ENCODE measurements around the gene SH3GL2.

SH3GL2 gene

DNA sequence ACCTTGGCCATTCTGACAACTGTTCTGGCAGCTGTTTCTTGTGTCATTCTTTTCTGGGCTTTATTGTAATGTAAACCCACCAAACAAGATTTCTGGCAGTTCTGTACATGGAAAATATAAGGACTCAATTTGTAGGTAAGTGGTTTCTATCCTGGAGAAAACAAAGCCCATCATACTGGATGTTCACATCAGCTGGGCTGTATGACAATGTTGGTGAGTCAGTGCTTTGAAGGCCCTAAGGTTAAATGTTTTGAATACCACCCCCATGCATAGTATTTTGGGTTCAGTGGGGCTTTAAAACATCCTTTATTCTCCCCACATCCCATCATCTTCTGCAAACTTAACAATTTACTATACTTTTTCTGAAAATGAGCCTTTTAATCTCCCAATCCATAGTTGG, 52.5 kb downstream of the SH3GL2 start:
- peak overlapping the region; percentile 56 for H4K8ac ChIP-seq (ENCODE audit: low read depth, low read length)
- H2BK5ac ChIP-seq (ENCODE audit: low read length), result no peak overlapping the region
- no peak overlapping the region for H3K9ac ChIP-seq (ENCODE audit: low read length)
- no peak overlapping the region for H4K5ac ChIP-seq (ENCODE audit: low read length)
- no peak overlapping the region for H3K4me2 ChIP-seq (ENCODE audit: low read length)
- no peak overlapping the region for H2BK120ac ChIP-seq (ENCODE audit: low read depth, low read length)
- no peaks in the 10 kb centered on the region for H3K79me2 ChIP-seq (ENCODE audit: control insufficient read depth, insufficient read depth, low read length)
- H3K27me3 ChIP-seq (ENCODE audit: insufficient read depth, low read length, poor library complexity), result no peaks in the 10 kb centered on the region
- peak; percentile 25 for DNase-seq
- H3K36me3 ChIP-seq (ENCODE audit: control insufficient read depth, insufficient read depth, low read length), result no peaks in the 10 kb centered on the region
- no peak overlapping the region for H2AK5ac ChIP-seq (ENCODE audit: low read length)
- no peak overlapping the region for H3K4me3 ChIP-seq (ENCODE audit: low read length)
- H3K27ac ChIP-seq (ENCODE audit: low read depth, low read length), result no peak overlapping the region
- H3K18ac ChIP-seq (ENCODE audit: low read length), result no peak overlapping the region
- no peak overlapping the region for H2BK15ac ChIP-seq (replicated peaks; ENCODE audit: low read depth)
- peaks cover 3% of the 10 kb centered on the region for H3K4me1 ChIP-seq (ENCODE audit: control insufficient read depth, low read depth, low read length)
- H3K4ac ChIP-seq (ENCODE audit: low read depth, low read length), result no peak overlapping the region
- no peaks in the 10 kb centered on the region for H3K79me1 ChIP-seq (ENCODE audit: low read length)
- no peak overlapping the region for H3K56ac ChIP-seq (ENCODE audit: low read length)
- H3K23ac ChIP-seq (ENCODE audit: low read length), result no peak overlapping the region

DNA sequence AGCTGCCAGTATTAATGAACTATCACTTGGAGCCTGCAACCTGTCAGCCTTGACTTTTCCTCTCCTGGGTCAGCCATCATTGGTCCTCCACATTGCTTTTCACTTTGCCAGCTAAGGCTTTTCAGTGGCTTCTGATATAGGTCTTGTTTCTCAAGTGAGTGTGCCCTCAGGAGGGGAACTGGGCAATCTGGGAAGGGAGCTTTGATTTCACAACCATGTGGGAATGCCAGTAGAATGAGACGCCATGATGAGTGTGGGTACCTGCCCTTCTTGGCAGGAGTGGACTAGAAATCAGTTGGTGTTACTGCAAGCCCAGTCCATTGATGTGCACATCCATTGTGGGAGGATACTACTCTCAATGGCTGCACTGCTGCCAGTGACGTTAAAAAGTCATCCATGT, 54.1 kb downstream of the SH3GL2 start:
- Histone ChIP-seq H3K23ac (ENCODE audit: low read length) (no peak overlapping the region), H2AK5ac (ENCODE audit: low read length) (no peak overlapping the region), H3K9ac (ENCODE audit: low read length) (no peak overlapping the region), H3K4me1 (ENCODE audit: control insufficient read depth, low read depth, low read length) (peaks cover 3% of the 10 kb centered on the region), H2BK5ac (ENCODE audit: low read length) (no peak overlapping the region), H4K8ac (ENCODE audit: low read depth, low read length) (no peak overlapping the region), H3K27me3 (ENCODE audit: insufficient read depth, low read length, poor library complexity) (no peaks in the 10 kb centered on the region), H3K79me1 (ENCODE audit: low read length) (no peaks in the 10 kb centered on the region), H3K27ac (ENCODE audit: low read depth, low read length) (no peak overlapping the region), H3K4me3 (ENCODE audit: low read length) (no peak overlapping the region), H2BK120ac (ENCODE audit: low read depth, low read length) (no peak overlapping the region), H3K4me2 (ENCODE audit: low read length) (no peak overlapping the region), H3K18ac (ENCODE audit: low read length) (no peak overlapping the region), H2BK15ac (replicated peaks; ENCODE audit: low read depth) (no peak overlapping the region), H3K56ac (ENCODE audit: low read length) (no peak overlapping the region), H3K4ac (ENCODE audit: low read depth, low read length) (no peak overlapping the region), H4K5ac (ENCODE audit: low read length) (no peak overlapping the region), H3K79me2 (ENCODE audit: control insufficient read depth, insufficient read depth, low read length) (no peaks in the 10 kb centered on the region), H3K36me3 (ENCODE audit: control insufficient read depth, insufficient read depth, low read length) (no peaks in the 10 kb centered on the region)
- DNase-seq, result no peak
- WGBS (ENCODE audit: extremely low coverage, insufficient coverage, low lambda C conversion rate), result no CpG with 5 or more reads among the region's 2 CpGs

DNA sequence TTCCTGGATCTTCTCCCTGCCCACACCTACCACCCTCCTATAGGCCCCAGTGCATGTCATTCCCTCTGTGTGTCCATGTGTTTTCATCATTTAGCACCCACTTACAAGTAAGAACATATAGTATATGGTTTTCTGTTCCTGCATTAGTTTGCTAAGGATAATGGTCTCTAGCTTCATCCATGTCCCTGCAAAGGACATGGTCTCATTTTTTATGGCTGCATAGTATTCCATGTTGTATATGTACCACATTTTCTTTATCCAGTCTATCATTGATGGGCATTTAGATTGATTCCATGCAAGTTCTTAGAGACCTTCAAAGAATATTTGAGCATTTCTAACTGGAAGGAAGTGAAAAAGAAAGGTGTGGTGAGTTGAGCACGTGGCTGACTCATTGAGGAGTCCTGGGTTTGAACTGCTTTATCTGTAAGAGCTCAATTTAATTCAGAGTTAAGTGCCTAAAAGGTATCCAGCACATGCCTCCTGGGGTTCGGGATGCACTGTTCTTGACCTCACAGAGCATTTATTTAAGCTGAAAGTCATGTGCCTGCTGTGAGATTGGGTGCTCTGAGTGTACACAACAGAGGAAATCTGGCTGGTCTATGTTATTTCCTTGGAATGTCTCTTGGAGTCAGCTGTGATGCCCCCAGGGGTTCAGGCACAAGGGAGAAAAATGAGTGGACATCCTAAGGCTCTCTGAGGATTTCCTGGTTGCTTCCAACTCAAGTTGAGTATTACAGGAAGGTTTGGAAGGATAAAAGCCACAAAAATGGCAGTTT, 56.4 kb downstream of the SH3GL2 start:
- Histone ChIP-seq H2BK120ac (ENCODE audit: low read depth, low read length) (no peak overlapping the region), H3K79me1 (ENCODE audit: low read length) (no peaks in the 10 kb centered on the region), H2AK5ac (ENCODE audit: low read length) (no peak overlapping the region), H3K4me1 (ENCODE audit: control insufficient read depth, low read depth, low read length) (peaks cover 3% of the 10 kb centered on the region), H3K23ac (ENCODE audit: low read length) (no peak overlapping the region), H3K4ac (ENCODE audit: low read depth, low read length) (no peak overlapping the region), H3K27ac (ENCODE audit: low read depth, low read length) (no peak overlapping the region), H3K18ac (ENCODE audit: low read length) (no peak overlapping the region), H4K8ac (ENCODE audit: low read depth, low read length) (no peak overlapping the region), H3K4me2 (ENCODE audit: low read length) (no peak overlapping the region), H2BK5ac (ENCODE audit: low read length) (no peak overlapping the region), H3K4me3 (ENCODE audit: low read length) (no peak overlapping the region), H3K9ac (ENCODE audit: low read length) (no peak overlapping the region), H4K5ac (ENCODE audit: low read length) (no peak overlapping the region), H3K36me3 (ENCODE audit: control insufficient read depth, insufficient read depth, low read length) (no peaks in the 10 kb centered on the region), H3K79me2 (ENCODE audit: control insufficient read depth, insufficient read depth, low read length) (no peaks in the 10 kb centered on the region), H2BK15ac (replicated peaks; ENCODE audit: low read depth) (no peak overlapping the region), H3K56ac (ENCODE audit: low read length) (no peak overlapping the region), H3K27me3 (ENCODE audit: insufficient read depth, low read length, poor library complexity) (no peaks in the 10 kb centered on the region)
- WGBS (ENCODE audit: extremely low coverage, insufficient coverage, low lambda C conversion rate), result no CpG with 5 or more reads among the region's 2 CpGs
- DNase-seq, result no peak

DNA sequence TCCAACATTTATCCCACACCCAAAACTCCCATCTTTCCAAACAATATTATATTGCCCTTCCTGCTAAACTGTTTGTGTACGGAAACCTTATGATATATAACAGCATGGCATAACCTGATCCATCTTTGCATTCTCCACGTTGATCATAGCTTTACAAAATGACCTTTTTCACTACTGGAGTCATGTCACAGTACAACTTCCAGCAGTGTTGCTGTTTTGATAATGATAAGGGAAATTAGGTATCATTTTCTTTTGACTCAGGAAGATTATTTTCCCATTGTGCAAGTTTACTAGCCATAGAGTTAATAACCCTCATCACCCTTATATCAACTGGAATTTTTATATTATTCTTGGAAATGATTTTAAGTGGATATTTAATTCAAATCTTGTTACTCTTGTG, 57.5 kb downstream of the SH3GL2 start:
- Histone ChIP-seq H2BK5ac (ENCODE audit: low read length) (no peak overlapping the region), H3K4me2 (ENCODE audit: low read length) (no peak overlapping the region), H3K18ac (ENCODE audit: low read length) (no peak overlapping the region), H3K27ac (ENCODE audit: low read depth, low read length) (no peak overlapping the region), H2BK15ac (replicated peaks; ENCODE audit: low read depth) (no peak overlapping the region), H3K27me3 (ENCODE audit: insufficient read depth, low read length, poor library complexity) (no peaks in the 10 kb centered on the region), H3K79me2 (ENCODE audit: control insufficient read depth, insufficient read depth, low read length) (no peaks in the 10 kb centered on the region), H3K36me3 (ENCODE audit: control insufficient read depth, insufficient read depth, low read length) (no peaks in the 10 kb centered on the region), H2BK120ac (ENCODE audit: low read depth, low read length) (no peak overlapping the region), H3K23ac (ENCODE audit: low read length) (no peak overlapping the region), H4K8ac (ENCODE audit: low read depth, low read length) (no peak overlapping the region), H3K4me3 (ENCODE audit: low read length) (no peak overlapping the region), H4K5ac (ENCODE audit: low read length) (no peak overlapping the region), H3K9ac (ENCODE audit: low read length) (no peak overlapping the region), H3K4me1 (ENCODE audit: control insufficient read depth, low read depth, low read length) (no peaks in the 10 kb centered on the region), H2AK5ac (ENCODE audit: low read length) (no peak overlapping the region), H3K79me1 (ENCODE audit: low read length) (no peaks in the 10 kb centered on the region), H3K4ac (ENCODE audit: low read depth, low read length) (no peak overlapping the region), H3K56ac (ENCODE audit: low read length) (no peak overlapping the region)
- no peak for DNase-seq
- WGBS (ENCODE audit: extremely low coverage, insufficient coverage, low lambda C conversion rate), result no CpG with 5 or more reads among the region's 2 CpGs

DNA sequence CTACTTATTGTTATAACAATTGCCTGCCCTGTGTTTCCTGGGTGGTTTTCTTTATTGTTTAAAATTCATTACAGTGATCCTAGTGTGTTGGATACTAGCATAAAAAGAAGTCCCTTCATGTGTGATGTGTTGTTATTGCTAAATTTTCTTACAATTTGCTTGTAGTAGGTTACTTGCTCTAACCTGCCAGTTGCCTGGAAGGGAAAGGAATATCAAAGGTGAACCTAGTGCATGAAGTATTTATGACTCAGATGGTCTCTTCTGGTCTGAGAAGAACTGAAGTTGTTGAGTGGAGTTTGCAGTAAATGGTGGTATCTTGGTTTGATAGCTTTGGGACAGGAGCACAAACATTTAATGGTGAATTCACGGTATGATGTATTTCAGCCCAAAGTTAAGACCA, 58.0 kb downstream of the SH3GL2 start:
- no peaks in the 10 kb centered on the region for H3K36me3 ChIP-seq (ENCODE audit: control insufficient read depth, insufficient read depth, low read length)
- H3K23ac ChIP-seq (ENCODE audit: low read length), result no peak overlapping the region
- no peaks in the 10 kb centered on the region for H3K79me1 ChIP-seq (ENCODE audit: low read length)
- no peaks in the 10 kb centered on the region for H3K27me3 ChIP-seq (ENCODE audit: insufficient read depth, low read length, poor library complexity)
- H2BK5ac ChIP-seq (ENCODE audit: low read length), result no peak overlapping the region
- no peak overlapping the region for H3K4ac ChIP-seq (ENCODE audit: low read depth, low read length)
- no peak overlapping the region for H3K9ac ChIP-seq (ENCODE audit: low read length)
- H2BK120ac ChIP-seq (ENCODE audit: low read depth, low read length), result no peak overlapping the region
- H2AK5ac ChIP-seq (ENCODE audit: low read length), result no peak overlapping the region
- no peak overlapping the region for H2BK15ac ChIP-seq (replicated peaks; ENCODE audit: low read depth)
- no peak overlapping the region for H3K4me3 ChIP-seq (ENCODE audit: low read length)
- H3K18ac ChIP-seq (ENCODE audit: low read length), result no peak overlapping the region
- no peak overlapping the region for H3K56ac ChIP-seq (ENCODE audit: low read length)
- no peak overlapping the region for H3K27ac ChIP-seq (ENCODE audit: low read depth, low read length)
- no peak overlapping the region for H4K5ac ChIP-seq (ENCODE audit: low read length)
- no CpG with 5 or more reads among the region's 1 CpG for WGBS (ENCODE audit: extremely low coverage, insufficient coverage, low lambda C conversion rate)
- no peaks in the 10 kb centered on the region for H3K4me1 ChIP-seq (ENCODE audit: control insufficient read depth, low read depth, low read length)
- no peaks in the 10 kb centered on the region for H3K79me2 ChIP-seq (ENCODE audit: control insufficient read depth, insufficient read depth, low read length)
- no peak overlapping the region for H4K8ac ChIP-seq (ENCODE audit: low read depth, low read length)
- no peak for DNase-seq
- H3K4me2 ChIP-seq (ENCODE audit: low read length), result no peak overlapping the region

DNA sequence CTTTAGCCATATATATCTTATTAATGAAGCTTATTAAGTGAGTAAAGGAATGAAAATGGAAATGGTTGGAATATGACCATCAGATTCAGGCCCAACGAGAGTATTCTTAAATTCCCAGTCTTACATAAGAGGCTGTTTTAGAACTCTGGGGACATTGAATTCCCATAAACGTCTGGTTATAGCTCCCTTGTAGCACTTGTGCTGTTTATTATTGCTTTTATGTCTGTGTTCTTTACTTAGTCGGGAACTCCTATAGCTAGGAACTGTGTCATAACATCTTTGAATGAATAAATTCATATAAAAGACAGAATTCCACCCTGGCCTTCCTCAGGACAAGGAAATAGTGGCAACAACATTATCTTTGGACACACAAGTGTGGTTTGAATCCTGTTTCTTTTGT, 58.4 kb downstream of the SH3GL2 start:
- Histone ChIP-seq H4K5ac (ENCODE audit: low read length) (no peak overlapping the region), H3K56ac (ENCODE audit: low read length) (no peak overlapping the region), H2AK5ac (ENCODE audit: low read length) (no peak overlapping the region), H3K4me1 (ENCODE audit: control insufficient read depth, low read depth, low read length) (no peaks in the 10 kb centered on the region), H3K4me2 (ENCODE audit: low read length) (no peak overlapping the region), H3K23ac (ENCODE audit: low read length) (no peak overlapping the region), H3K4me3 (ENCODE audit: low read length) (no peak overlapping the region), H3K79me1 (ENCODE audit: low read length) (no peaks in the 10 kb centered on the region), H3K9ac (ENCODE audit: low read length) (no peak overlapping the region), H3K18ac (ENCODE audit: low read length) (no peak overlapping the region), H2BK15ac (replicated peaks; ENCODE audit: low read depth) (no peak overlapping the region), H3K79me2 (ENCODE audit: control insufficient read depth, insufficient read depth, low read length) (no peaks in the 10 kb centered on the region), H4K8ac (ENCODE audit: low read depth, low read length) (no peak overlapping the region), H3K27me3 (ENCODE audit: insufficient read depth, low read length, poor library complexity) (no peaks in the 10 kb centered on the region), H3K4ac (ENCODE audit: low read depth, low read length) (no peak overlapping the region), H3K36me3 (ENCODE audit: control insufficient read depth, insufficient read depth, low read length) (no peaks in the 10 kb centered on the region), H2BK5ac (ENCODE audit: low read length) (no peak overlapping the region), H3K27ac (ENCODE audit: low read depth, low read length) (no peak overlapping the region), H2BK120ac (ENCODE audit: low read depth, low read length) (no peak overlapping the region)
- no CpG with 5 or more reads among the region's 3 CpGs for whole genome bisulfite sequencing (ENCODE audit: extremely low coverage, insufficient coverage, low lambda C conversion rate)
- no peak for DNase-seq

All from mesendoderm (in vitro differentiated cells).